Mucosa of stomach (tissue), 1 donor: ENCODE results near the gene GPR156.

Experiments used
- H3K27me3 ChIP-seq: one replicate; pipeline ENCODE4 v1.7.0; 2013; ENCODE audit warnings: mild to moderate bottlenecking, low read length; ENCODE audit not compliant: control insufficient read depth, insufficient read depth
- H3K36me3 ChIP-seq: one replicate; pipeline ENCODE4 v1.7.0; 2013; ENCODE audit warnings: low read length; ENCODE audit not compliant: control insufficient read depth, insufficient read depth
- H3K4me1 ChIP-seq: one replicate; pipeline ENCODE4 v1.7.0; 2013; ENCODE audit warnings: mild to moderate bottlenecking, low read length; ENCODE audit not compliant: control insufficient read depth, insufficient read depth
- H3K4me3 ChIP-seq: one replicate; pipeline ENCODE4 v1.7.0; 2013; ENCODE audit warnings: low read length
- H3K9ac ChIP-seq: one replicate; pipeline ENCODE4 v1.7.0; 2013; ENCODE audit warnings: mild to moderate bottlenecking, low read length, moderate library complexity
- H3K9me3 ChIP-seq: one replicate; pipeline ENCODE4 v1.7.0; 2013; ENCODE audit warnings: mild to moderate bottlenecking, low read length, moderate library complexity; ENCODE audit not compliant: control insufficient read depth
- donor health status: Pancreatic carcinoma.

GPR156 gene

GRCh38 chr3:120153294-120153693 lies 131.7 kb downstream of the GPR156 start:
- Histone ChIP-seq H3K9ac (no peak overlapping the region), H3K27me3 (no peaks in the 10 kb centered on the region), H3K4me3 (no peak overlapping the region), H3K4me1 (peaks cover 6% of the 10 kb centered on the region), H3K36me3 (no peaks in the 10 kb centered on the region), H3K9me3 (no peaks in the 10 kb centered on the region)

- Histone ChIP-seq H3K9me3 (no peaks in the 10 kb centered on the region), H3K4me1 (peaks cover 19% of the 10 kb centered on the region), H3K36me3 (no peaks in the 10 kb centered on the region), H3K4me3 (no peak overlapping the region), H3K27me3 (no peaks in the 10 kb centered on the region), H3K9ac (no peak overlapping the region)
Measured at GRCh38 chr3:120151791-120152190, 133.2 kb downstream of the GPR156 start.

- no peaks in the 10 kb centered on the region for H3K36me3 ChIP-seq
- H3K4me3 ChIP-seq: no peak overlapping the region
- no peak overlapping the region for H3K9ac ChIP-seq
- H3K9me3 ChIP-seq: no peaks in the 10 kb centered on the region
- peaks cover 24% of the 10 kb centered on the region for H3K4me1 ChIP-seq
- no peaks in the 10 kb centered on the region for H3K27me3 ChIP-seq
Measured at GRCh38 chr3:120148187-120148949, 136.7 kb downstream of the GPR156 start.

- no peak overlapping the region for H3K4me3 ChIP-seq
- H3K9ac ChIP-seq: no peak overlapping the region
- no peaks in the 10 kb centered on the region for H3K27me3 ChIP-seq
- peaks cover 24% of the 10 kb centered on the region for H3K4me1 ChIP-seq
- no peaks in the 10 kb centered on the region for H3K9me3 ChIP-seq
- H3K36me3 ChIP-seq: no peaks in the 10 kb centered on the region
Measured at GRCh38 chr3:120147072-120147871, 137.8 kb downstream of the GPR156 start.

- Histone ChIP-seq H3K27me3 (no peaks in the 10 kb centered on the region), H3K4me3 (no peak overlapping the region), H3K4me1 (peaks cover 17% of the 10 kb centered on the region), H3K9me3 (no peaks in the 10 kb centered on the region), H3K36me3 (no peaks in the 10 kb centered on the region), H3K9ac (no peak overlapping the region)
Measured at GRCh38 chr3:120145542-120146285, 139.3 kb downstream of the GPR156 start.

GRCh38 chr3:120144267-120144666 lies 140.8 kb downstream of the GPR156 start:
- Histone ChIP-seq H3K9me3 (no peaks in the 10 kb centered on the region), H3K4me3 (no peak overlapping the region), H3K4me1 (peaks cover 17% of the 10 kb centered on the region), H3K27me3 (no peaks in the 10 kb centered on the region), H3K36me3 (no peaks in the 10 kb centered on the region), H3K9ac (no peak overlapping the region)

GRCh38 chr3:120143676-120144075 lies 141.3 kb downstream of the GPR156 start:
- Histone ChIP-seq H3K4me3 (no peak overlapping the region), H3K4me1 (peaks cover 17% of the 10 kb centered on the region), H3K27me3 (no peaks in the 10 kb centered on the region), H3K9me3 (no peaks in the 10 kb centered on the region), H3K36me3 (no peaks in the 10 kb centered on the region), H3K9ac (no peak overlapping the region)

GRCh38 chr3:120142236-120142635 lies 142.8 kb downstream of the GPR156 start:
- no peak overlapping the region for H3K4me3 ChIP-seq
- H3K9me3 ChIP-seq: no peaks in the 10 kb centered on the region
- no peaks in the 10 kb centered on the region for H3K36me3 ChIP-seq
- no peaks in the 10 kb centered on the region for H3K27me3 ChIP-seq
- no peak overlapping the region for H3K9ac ChIP-seq
- peaks cover 8% of the 10 kb centered on the region for H3K4me1 ChIP-seq

GRCh38 chr3:120140098-120140742 lies 144.8 kb downstream of the GPR156 start:
- no peak overlapping the region for H3K9ac ChIP-seq
- H3K9me3 ChIP-seq: no peaks in the 10 kb centered on the region
- no peaks in the 10 kb centered on the region for H3K36me3 ChIP-seq
- H3K4me3 ChIP-seq: no peak overlapping the region
- no peaks in the 10 kb centered on the region for H3K27me3 ChIP-seq
- no peaks in the 10 kb centered on the region for H3K4me1 ChIP-seq

- Histone ChIP-seq H3K9me3 (no peaks in the 10 kb centered on the region), H3K27me3 (no peaks in the 10 kb centered on the region), H3K36me3 (no peaks in the 10 kb centered on the region), H3K9ac (no peak overlapping the region), H3K4me1 (no peaks in the 10 kb centered on the region), H3K4me3 (no peak overlapping the region)
Measured at GRCh38 chr3:120139140-120139539, 145.9 kb downstream of the GPR156 start.

- H3K36me3 ChIP-seq: no peaks in the 10 kb centered on the region
- H3K9me3 ChIP-seq: no peaks in the 10 kb centered on the region
- H3K4me3 ChIP-seq: no peak overlapping the region
- no peaks in the 10 kb centered on the region for H3K4me1 ChIP-seq
- H3K27me3 ChIP-seq: no peaks in the 10 kb centered on the region
- no peak overlapping the region for H3K9ac ChIP-seq
Measured at GRCh38 chr3:120137548-120137947, 147.5 kb downstream of the GPR156 start.
